Thyroid gland (tissue), 4 donors: ENCODE data around the gene KIF23. TPM values are rescaled to one million over a fixed set of nuclear protein-coding genes. Genes with fewer than 3 reads are reported as not detected.
A peak's percentile ranks its signal among the peaks of the same experiment; 100 is the strongest.

Experiments used
- DNase-seq, 2 donors: peaks; one replicate each; pipeline ENCODE4 v3.0.0-alpha.2; 2019
- H3K27ac ChIP-seq, 3 donors: fragments of 200-600 bp; sonication (generic); 1 replicate in 2 of 3; 2 replicates in 1 of 3; pipeline ENCODE4 v1.5.1; 2016 to 2019; ENCODE audit warnings: mild to moderate bottlenecking in 1 of 3, moderate library complexity in 1 of 3
- H3K27me3 ChIP-seq: fragments of 200-600 bp; sonication (generic); one replicate; pipeline ENCODE4 v1.5.1; 2019
- H3K36me3 ChIP-seq, 2 donors: fragments of 200-600 bp; sonication (generic); one replicate each; pipeline ENCODE4 v1.5.1; 2016 to 2019
- H3K4me1 ChIP-seq, 2 donors: fragments of 200-600 bp; sonication (generic); one replicate each; pipeline ENCODE4 v1.5.1; 2017 to 2019
- H3K4me3 ChIP-seq, 3 donors: fragments of 200-600 bp; sonication (generic); replicated peaks in 1 of 3; 1 replicate in 2 of 3; 2 replicates in 1 of 3; pipeline ENCODE4 v1.5.1; 2016; ENCODE audit warnings: mild to moderate bottlenecking in 1 of 3
- H3K9me3 ChIP-seq: fragments of 200-600 bp; sonication (generic); one replicate; pipeline ENCODE4 v1.5.1; 2017
- CTCF ChIP-seq, 6 experiments: fragments of 200-600 bp in 3 of 6; fragments of 450-650 bp in 3 of 6; sonication (generic) in 3 of 6; IDR thresholded peaks; one replicate each; pipeline ENCODE4 v1.5.1; 2016 to 2019; ENCODE audit warnings: antibody characterized with exemption in 6 of 6, mild to moderate bottlenecking in 2 of 6, inconsistent platforms in 1 of 6, moderate library complexity in 1 of 6
- POLR2A ChIP-seq, 2 donors: fragments of 450-650 bp; IDR thresholded peaks; one replicate each; pipeline ENCODE4 v1.6.1; 2017; ENCODE audit warnings: antibody characterized with exemption in 2 of 2, mild to moderate bottlenecking in 2 of 2, moderate library complexity in 1 of 2
- WGBS, 2 donors: methylation state at CpG; one replicate each; pipeline ENCODE4 v1.1.5; 2017; 5-methylcytosine and 5-hydroxymethylcytosine counted together
- intact Hi-C: fragments of 100-400 bp; cut with DNase I; formaldehyde crosslinking; loops from one replicate; pipeline ENCODE4 v1.15.1; 2023
- total RNA-seq, 4 donors: library from RNA; depleted of rRNA; stranded (reverse); fragments of >200 nt; gene quantifications; one replicate each; pipeline ENCODE4 v1.2.3, GENCODE V29; 2016

Gene KIF23
- total RNA-seq, 4 donors from 2014 or later: 0.40 to 3.3 (median 1.2) TPM; not detected in 1

- peaks cover 24 to 28% of the 10 kb centered on the region in 2 donors for H3K4me1 ChIP-seq
- no peak overlapping the region for H3K4me3 ChIP-seq
- intact Hi-C loops: no loop called here
- H3K27ac ChIP-seq: no peak overlapping the region
- H3K36me3 ChIP-seq: no peaks in the 10 kb centered on the region
- peak; percentile 77 to 85 for DNase-seq
- no peaks in the 10 kb centered on the region for H3K27me3 ChIP-seq
- WGBS, 2 donors: 19 to 22% methylated on average over 31 to 36 of the region's 36 CpGs
- H3K9me3 ChIP-seq: no peaks in the 10 kb centered on the region
- TF ChIP-seq CTCF (IDR thresholded peaks at IDR 0.05) (peak; percentile 81 to 97 (median 92)), POLR2A (IDR thresholded peaks at IDR 0.05) (no peak)
These were observed 19.4 kb upstream of the KIF23 start for GRCh38 chr15:69394556-69395282.

- H3K36me3 ChIP-seq: no peaks in the 10 kb centered on the region
- intact Hi-C loops: no loop called here
- no peak overlapping the region for H3K27ac ChIP-seq
These were observed 18.7 kb upstream of the KIF23 start for GRCh38 chr15:69395460-69395859.

GRCh38 chr15:69395991-69396390 lies 18.2 kb upstream of the KIF23 start:
- H3K9me3 ChIP-seq: no peaks in the 10 kb centered on the region
- intact Hi-C loops: no loop called here
- TF ChIP-seq CTCF (IDR thresholded peaks at IDR 0.05) (no peak), POLR2A (IDR thresholded peaks at IDR 0.05) (no peak)
- H3K27me3 ChIP-seq: no peaks in the 10 kb centered on the region
- H3K4me3 ChIP-seq: no peak overlapping the region
- H3K27ac ChIP-seq: no peak overlapping the region
- H3K36me3 ChIP-seq: no peaks in the 10 kb centered on the region
- 81 to 91% methylated on average over 4 to 5 of the region's 5 CpGs for WGBS, 2 donors
- DNase-seq: no peak
- H3K4me1 ChIP-seq: peaks cover 17 to 23% of the 10 kb centered on the region in 2 donors

More at GRCh38 chr15:69395460-69395859, 18.7 kb upstream of the KIF23 start:
- Histone ChIP-seq H3K4me3 (no peak overlapping the region), H3K4me1 (peaks cover 23 to 28% of the 10 kb centered on the region in 2 donors), H3K9me3 (no peaks in the 10 kb centered on the region), H3K27me3 (no peaks in the 10 kb centered on the region)
- WGBS, 2 donors: 79 to 89% methylated on average over 9 to 10 of the region's 10 CpGs
- TF ChIP-seq POLR2A (IDR thresholded peaks at IDR 0.05) (no peak), CTCF (IDR thresholded peaks at IDR 0.05) (no peak)
- no peak for DNase-seq

GRCh38 chr15:69398491-69398891 lies 15.7 kb upstream of the KIF23 start:
- H3K27ac ChIP-seq: no peak overlapping the region
- no peaks in the 10 kb centered on the region for H3K27me3 ChIP-seq
- TF ChIP-seq CTCF (IDR thresholded peaks at IDR 0.05) (no peak), POLR2A (IDR thresholded peaks at IDR 0.05) (no peak)
- H3K36me3 ChIP-seq: no peaks in the 10 kb centered on the region
- DNase-seq: no peak
- H3K4me1 ChIP-seq: peaks cover 9 to 14% of the 10 kb centered on the region in 2 donors
- WGBS, 2 donors: 48 to 63% methylated on average over 7 of the region's 7 CpGs
- no peak overlapping the region for H3K4me3 ChIP-seq
- intact Hi-C loops: no loop called here
- no peaks in the 10 kb centered on the region for H3K9me3 ChIP-seq

- Histone ChIP-seq H3K9me3 (no peaks in the 10 kb centered on the region), H3K4me1 (peaks cover 0 to 5% of the 10 kb centered on the region in 2 donors), H3K36me3 (no peaks in the 10 kb centered on the region), H3K27me3 (no peaks in the 10 kb centered on the region), H3K4me3 (no peak overlapping the region), H3K27ac (no peak overlapping the region)
- DNase-seq: no peak
- intact Hi-C loops: no loop called here
- 78 to 80% methylated on average over 5 to 6 of the region's 6 CpGs for WGBS, 2 donors
- TF ChIP-seq CTCF (IDR thresholded peaks at IDR 0.05) (no peak), POLR2A (IDR thresholded peaks at IDR 0.05) (no peak)
These were observed 13.3 kb upstream of the KIF23 start for GRCh38 chr15:69400850-69401249.
